ENCODE measurements around the gene KLHL6. TPM values are rescaled to one million over a fixed set of nuclear protein-coding genes. Genes with fewer than 3 reads are reported as not detected.

Gene KLHL6
- total RNA-seq, 6 donors from 2014 or later, result 15.2 to 77.5 (median 25.6) TPM

DNA sequence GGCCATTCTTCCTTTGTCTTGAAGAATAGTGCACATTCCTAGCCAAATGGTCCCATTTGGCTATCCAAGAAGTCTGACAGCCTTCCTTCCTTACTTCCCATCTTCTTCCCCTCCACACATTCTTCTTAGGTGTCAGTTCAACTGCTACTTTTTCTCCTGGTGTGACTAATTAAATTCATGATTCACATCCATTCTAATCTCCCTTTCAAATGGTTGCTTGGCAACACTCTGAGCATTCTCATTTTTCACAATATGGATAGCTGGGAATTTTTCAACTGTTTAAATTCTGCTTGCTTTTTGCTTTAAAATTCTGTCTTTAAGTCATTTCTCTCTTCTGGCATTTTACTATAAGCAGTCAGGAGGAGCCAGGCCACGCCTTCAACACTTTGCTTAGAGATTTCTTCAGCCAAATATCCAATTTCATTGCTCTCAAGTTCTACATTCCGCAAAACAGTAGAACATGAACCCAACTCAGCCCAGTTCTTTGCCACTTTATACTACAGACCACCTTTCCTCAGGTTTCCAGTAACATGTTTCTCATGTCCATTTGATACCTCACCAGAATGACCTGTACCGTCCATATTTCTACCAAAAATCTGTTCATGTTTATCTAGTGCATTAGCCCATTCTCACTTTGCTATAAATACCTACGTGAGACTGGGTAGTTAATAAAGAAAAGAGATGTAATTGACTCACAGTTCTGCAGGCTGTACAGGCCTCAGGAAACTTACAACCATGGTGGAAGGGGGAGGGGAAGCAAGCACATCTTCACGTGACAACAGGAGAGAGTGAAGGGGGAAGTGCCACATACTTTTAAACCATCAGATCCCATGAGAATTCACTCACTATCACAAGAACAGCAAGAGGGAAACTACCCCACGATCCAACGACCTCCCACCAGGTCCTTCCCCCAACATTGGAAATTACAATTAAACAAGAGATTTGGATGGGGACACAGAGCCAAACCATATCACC is 95.1 kb downstream of the KLHL6 start:
- DNase-seq (no peak), ATAC-seq (ENCODE audit: low FRiP score in 2 of 2) (no peak)
- Histone ChIP-seq H3K27me3 (no peaks in the 10 kb centered on the region), H3K4me3 (no peak overlapping the region), H3K36me3 (no peaks in the 10 kb centered on the region), H3K27ac (no peak overlapping the region), H3K9me3 (no peaks in the 10 kb centered on the region), H3K4me1 (no peaks in the 10 kb centered on the region)
- TF ChIP-seq POLR2AphosphoS5 (IDR thresholded peaks at IDR 0.05) (no peak), EP300 (IDR thresholded peaks at IDR 0.05) (no peak), POLR2A (IDR thresholded peaks at IDR 0.05) (no peak)
- TF ChIP-seq, protein P1, sequence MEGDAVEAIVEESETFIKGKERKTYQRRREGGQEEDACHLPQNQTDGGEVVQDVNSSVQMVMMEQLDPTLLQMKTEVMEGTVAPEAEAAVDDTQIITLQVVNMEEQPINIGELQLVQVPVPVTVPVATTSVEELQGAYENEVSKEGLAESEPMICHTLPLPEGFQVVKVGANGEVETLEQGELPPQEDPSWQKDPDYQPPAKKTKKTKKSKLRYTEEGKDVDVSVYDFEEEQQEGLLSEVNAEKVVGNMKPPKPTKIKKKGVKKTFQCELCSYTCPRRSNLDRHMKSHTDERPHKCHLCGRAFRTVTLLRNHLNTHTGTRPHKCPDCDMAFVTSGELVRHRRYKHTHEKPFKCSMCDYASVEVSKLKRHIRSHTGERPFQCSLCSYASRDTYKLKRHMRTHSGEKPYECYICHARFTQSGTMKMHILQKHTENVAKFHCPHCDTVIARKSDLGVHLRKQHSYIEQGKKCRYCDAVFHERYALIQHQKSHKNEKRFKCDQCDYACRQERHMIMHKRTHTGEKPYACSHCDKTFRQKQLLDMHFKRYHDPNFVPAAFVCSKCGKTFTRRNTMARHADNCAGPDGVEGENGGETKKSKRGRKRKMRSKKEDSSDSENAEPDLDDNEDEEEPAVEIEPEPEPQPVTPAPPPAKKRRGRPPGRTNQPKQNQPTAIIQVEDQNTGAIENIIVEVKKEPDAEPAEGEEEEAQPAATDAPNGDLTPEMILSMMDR (IDR thresholded peaks at IDR 0.05), result no peak
- WGBS, 2 donors, result 95 to 96% methylated on average over 7 of the region's 7 CpGs

DNA sequence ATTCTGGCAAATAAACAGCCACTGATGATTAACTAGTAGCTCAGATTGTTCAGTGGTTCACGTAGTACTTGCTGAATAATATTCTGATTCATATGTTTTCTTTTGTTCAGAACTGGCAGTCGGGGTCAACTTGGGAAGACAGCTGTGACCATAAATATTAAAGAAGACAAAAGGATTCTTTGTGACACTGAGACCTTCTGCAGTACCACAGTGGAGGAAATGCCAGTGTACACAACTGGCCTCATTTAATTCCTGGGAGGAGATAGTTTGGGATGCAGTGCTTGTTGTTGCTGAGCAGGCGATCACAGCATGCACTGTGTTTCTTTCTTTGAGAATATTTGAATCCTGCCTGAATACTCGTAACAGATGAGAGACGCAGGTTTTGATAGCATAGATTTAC is 100.4 kb downstream of the KLHL6 start:
- Histone ChIP-seq H3K4me1 (peaks cover 0 to under 1% (median 0%) of the 10 kb centered on the region in 4 donors), H3K36me3 (peaks cover 0 to 12% (median 7%) of the 10 kb centered on the region in 4 donors), H3K9me3 (no peaks in the 10 kb centered on the region), H3K27me3 (no peaks in the 10 kb centered on the region), H3K27ac (peak overlapping the region in 1 of 4 donors; percentile 13), H3K4me3 (no peak overlapping the region)
- 66 to 75% methylated on average over 5 of the region's 5 CpGs for WGBS, 2 donors
- DNase-seq (no peak), ATAC-seq (ENCODE audit: low FRiP score in 2 of 2) (no peak)
- TF ChIP-seq EP300 (IDR thresholded peaks at IDR 0.05) (no peak), POLR2A (IDR thresholded peaks at IDR 0.05) (no peak), POLR2AphosphoS5 (IDR thresholded peaks at IDR 0.05) (peak in 1 of 2 donors; percentile 12)
- TF ChIP-seq, protein P1 (IDR thresholded peaks at IDR 0.05), result no peak

DNA sequence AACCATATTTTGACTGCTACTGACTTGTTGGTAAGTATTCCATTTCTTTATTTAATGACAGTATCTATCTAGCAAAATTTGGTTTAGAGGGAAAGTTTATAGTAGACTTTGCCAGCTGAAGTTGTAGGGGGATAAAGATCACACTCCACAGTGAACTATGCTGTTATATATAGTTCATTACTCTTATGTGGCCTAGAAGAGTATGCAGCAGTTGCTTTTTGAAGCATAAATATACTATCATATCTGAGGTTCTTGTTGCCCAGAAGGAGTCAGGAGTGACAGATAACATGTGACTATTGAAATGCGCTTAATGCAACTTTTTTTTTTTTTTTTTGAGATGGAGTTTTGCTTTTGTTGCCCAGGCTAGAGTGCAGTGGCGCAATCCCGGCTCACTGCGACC is 101.4 kb downstream of the KLHL6 start:
- Histone ChIP-seq H3K27ac (no peak overlapping the region), H3K4me1 (peaks cover 5 to 7% (median 7%) of the 10 kb centered on the region in 4 donors), H3K27me3 (no peaks in the 10 kb centered on the region), H3K36me3 (peaks cover 0 to 12% (median 7%) of the 10 kb centered on the region in 4 donors), H3K9me3 (no peaks in the 10 kb centered on the region), H3K4me3 (no peak overlapping the region)
- 93 to 96% methylated on average over 4 of the region's 4 CpGs for WGBS, 2 donors
- TF ChIP-seq POLR2AphosphoS5 (IDR thresholded peaks at IDR 0.05), result no peak
- TF ChIP-seq, protein P1 (IDR thresholded peaks at IDR 0.05), result no peak
- TF ChIP-seq POLR2A (IDR thresholded peaks at IDR 0.05), result no peak
- no peak for TF ChIP-seq EP300 (IDR thresholded peaks at IDR 0.05)
- ATAC-seq (ENCODE audit: low FRiP score in 2 of 2), result no peak
- no peak for DNase-seq

- H3K4me3 ChIP-seq, result no peak overlapping the region
- H3K27ac ChIP-seq, result peak overlapping the region in 1 of 4 donors; percentile 46
- TF ChIP-seq, protein P1 (IDR thresholded peaks at IDR 0.05), result no peak
- 57 to 88% methylated on average over 1 of the region's 1 CpG for WGBS, 2 donors
- peaks cover 0 to 12% (median 7%) of the 10 kb centered on the region in 4 donors for H3K36me3 ChIP-seq
- DNase-seq, result no peak
- peaks cover 12 to 18% (median 15%) of the 10 kb centered on the region in 4 donors for H3K4me1 ChIP-seq
- no peaks in the 10 kb centered on the region for H3K9me3 ChIP-seq
- H3K27me3 ChIP-seq, result no peaks in the 10 kb centered on the region
- no peak for ATAC-seq (ENCODE audit: low FRiP score in 2 of 2)
Observed at GRCh38 chr3:183449791-183450190, 105.7 kb downstream of the KLHL6 start.

Data from upper lobe of left lung (tissue), 6 donors.